Smooth muscle cell (in vitro differentiated cells): ENCODE results near the gene STK39. TPM values are rescaled to one million over a fixed set of nuclear protein-coding genes. Genes with fewer than 3 reads are reported as not detected.
A peak's percentile ranks its signal among the peaks of the same experiment; 100 is the strongest.

Experiments
- DNase-seq: peaks from one replicate; lab custom pipeline; 2025; ENCODE audit not compliant: unreplicated experiment; lab: John Stamatoyannopoulos, UW
- H2AFZ ChIP-seq: fragments of 200-600 bp; sonication (generic); 2 replicates; pipeline ENCODE4 v1.6.0; 2016; ENCODE audit warnings: antibody characterized with exemption, low read depth, mild to moderate bottlenecking
- H3F3A ChIP-seq: fragments of 200-600 bp; sonication (generic); 2 replicates; pipeline ENCODE4 v1.6.0; 2017; ENCODE audit warnings: antibody characterized with exemption, low read depth
- H3K27ac ChIP-seq: fragments of 200-600 bp; sonication (generic); 2 replicates; pipeline ENCODE4 v1.5.1; 2016; ENCODE audit warnings: low read depth, mild to moderate bottlenecking
- H3K27me3 ChIP-seq: fragments of 200-600 bp; sonication (generic); 2 replicates; pipeline ENCODE4 v1.6.1; 2016; ENCODE audit warnings: low read depth, mild to moderate bottlenecking
- H3K36me3 ChIP-seq: fragments of 200-600 bp; sonication (generic); 2 replicates; pipeline ENCODE4 v1.5.1; 2016; ENCODE audit warnings: low read depth
- H3K4me1 ChIP-seq: fragments of 200-600 bp; sonication (generic); 2 replicates; pipeline ENCODE4 v1.5.1; 2016; ENCODE audit warnings: low read depth
- H3K4me2 ChIP-seq: fragments of 200-600 bp; sonication (generic); 2 replicates; pipeline ENCODE4 v1.6.0; 2016; ENCODE audit warnings: mild to moderate bottlenecking
- H3K4me3 ChIP-seq: fragments of 200-600 bp; sonication (generic); 2 replicates; pipeline ENCODE4 v1.5.1; 2016; ENCODE audit warnings: mild to moderate bottlenecking
- H3K79me2 ChIP-seq: fragments of 200-600 bp; sonication (generic); 2 replicates; pipeline ENCODE4 v1.6.0; 2016; ENCODE audit warnings: low read depth, mild to moderate bottlenecking
- H3K9ac ChIP-seq: fragments of 200-600 bp; sonication (generic); 2 replicates; pipeline ENCODE4 v1.6.0; 2016; ENCODE audit warnings: low read depth
- H3K9me3 ChIP-seq: fragments of 200-600 bp; sonication (generic); replicated peaks from 2 replicates; pipeline ENCODE4 v1.5.1; 2016; ENCODE audit warnings: low read depth
- H4K20me1 ChIP-seq: fragments of 200-600 bp; sonication (generic); 2 replicates; pipeline ENCODE4 v1.6.0; 2016; ENCODE audit warnings: low read depth
- CTCF ChIP-seq: fragments of 200-600 bp; sonication (generic); IDR thresholded peaks from 2 replicates; pipeline ENCODE4 v1.5.1; 2017; ENCODE audit warnings: borderline replicate concordance, mild to moderate bottlenecking, antibody characterized with exemption; ENCODE audit not compliant: insufficient read depth, poor library complexity, severe bottlenecking
- WGBS: methylation state at CpG from one replicate; pipeline ENCODE4 v1.1.7; 2016; ENCODE audit warnings: low lambda C conversion rate; 5-methylcytosine and 5-hydroxymethylcytosine counted together
- polyA plus RNA-seq: library from polyadenylated mRNA; unstranded; fragments of >200 nt; fragmentation: Nextera tagmentation; extraction: Ambion mirVana; gene quantifications from 2 replicates; pipeline ENCODE4 v1.2.1, GENCODE V29; 2016
- total RNA-seq: library from RNA; depleted of rRNA; stranded (reverse); fragments of >200 nt; gene quantifications from 2 replicates; pipeline ENCODE4 v1.2.3, GENCODE V29; 2014

The STK39 gene
- total and polyA plus RNA-seq, 2 experiments from 2014 or later, result 21.1 to 37.8 TPM

DNA sequence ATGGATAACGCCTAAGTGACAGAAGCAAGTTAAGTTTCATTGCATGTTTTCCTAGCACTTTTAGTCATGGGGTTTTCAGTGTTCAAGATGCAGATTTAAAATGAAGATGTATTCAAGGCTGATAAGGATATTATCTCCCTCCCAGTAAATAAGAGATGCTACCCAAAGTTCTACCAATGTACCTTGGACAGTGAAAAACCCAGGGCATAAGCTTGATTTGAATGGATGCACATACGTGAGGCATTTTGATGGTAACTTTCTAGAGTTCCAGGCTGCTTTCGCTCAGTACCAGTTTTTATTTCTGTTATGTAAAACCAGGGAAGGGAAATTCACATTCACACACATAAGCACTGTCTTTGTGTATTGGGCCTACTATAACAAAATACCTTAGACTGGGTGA is 90.3 kb downstream of the STK39 start:
- DNase-seq, result no peak
- WGBS, result 92% methylated on average over 3 of the region's 3 CpGs
- H3K27ac ChIP-seq, result peak overlapping the region; percentile 32

GRCh38 chr2:168156661-168157060 is 90.7 kb downstream of the STK39 start:
- Histone ChIP-seq H3K4me2 (peak overlapping the region; percentile 8), H3K4me1 (no peaks in the 10 kb centered on the region), H3K27me3 (no peaks in the 10 kb centered on the region), H3K4me3 (no peak overlapping the region), H3K79me2 (no peaks in the 10 kb centered on the region), H3K9me3 (no peaks in the 10 kb centered on the region), H2AFZ (no peak overlapping the region), H3F3A (peaks cover 6% of the 10 kb centered on the region), H3K9ac (no peak overlapping the region), H3K27ac (peak overlapping the region; percentile 32), H4K20me1 (peaks cover 25% of the 10 kb centered on the region), H3K36me3 (no peaks in the 10 kb centered on the region)
- WGBS, result 22% methylated on average over 5 of the region's 5 CpGs
- no peak for DNase-seq
- no peak for TF ChIP-seq CTCF

More for the DNA sequence above, 90.3 kb downstream of the STK39 start:
- Histone ChIP-seq H3K27me3 (no peaks in the 10 kb centered on the region), H2AFZ (no peak overlapping the region), H3K36me3 (no peaks in the 10 kb centered on the region), H3K9ac (no peak overlapping the region), H4K20me1 (peaks cover 25% of the 10 kb centered on the region), H3F3A (peaks cover 6% of the 10 kb centered on the region), H3K4me1 (no peaks in the 10 kb centered on the region), H3K9me3 (no peaks in the 10 kb centered on the region), H3K4me3 (no peak overlapping the region), H3K79me2 (no peaks in the 10 kb centered on the region), H3K4me2 (peak overlapping the region; percentile 4)
- TF ChIP-seq CTCF, result no peak

- Histone ChIP-seq H4K20me1 (peaks cover 25% of the 10 kb centered on the region), H3K9me3 (no peaks in the 10 kb centered on the region), H3K4me3 (no peak overlapping the region), H3K9ac (no peak overlapping the region), H3K4me2 (no peak overlapping the region), H3K27me3 (no peaks in the 10 kb centered on the region), H3K36me3 (no peaks in the 10 kb centered on the region), H3K4me1 (no peaks in the 10 kb centered on the region), H2AFZ (no peak overlapping the region), H3K27ac (no peak overlapping the region), H3K79me2 (no peaks in the 10 kb centered on the region), H3F3A (peaks cover 8% of the 10 kb centered on the region)
- TF ChIP-seq CTCF, result no peak
- DNase-seq, result no peak
- WGBS, result 94% methylated on average over 2 of the region's 2 CpGs
These were observed 91.7 kb downstream of the STK39 start for GRCh38 chr2:168155680-168156079.

GRCh38 chr2:168155046-168155445 is 92.3 kb downstream of the STK39 start:
- no peak for DNase-seq
- no peak overlapping the region for H2AFZ ChIP-seq
- peaks cover 25% of the 10 kb centered on the region for H4K20me1 ChIP-seq
- TF ChIP-seq CTCF, result no peak
- H3K9me3 ChIP-seq, result no peaks in the 10 kb centered on the region
- H3K79me2 ChIP-seq, result no peaks in the 10 kb centered on the region
- H3K4me3 ChIP-seq, result no peak overlapping the region
- H3F3A ChIP-seq, result peaks cover 15% of the 10 kb centered on the region
- no peak overlapping the region for H3K9ac ChIP-seq
- H3K4me1 ChIP-seq, result no peaks in the 10 kb centered on the region
- no peak overlapping the region for H3K27ac ChIP-seq
- no peak overlapping the region for H3K4me2 ChIP-seq
- 75% methylated on average over 3 of the region's 3 CpGs for WGBS
- no peaks in the 10 kb centered on the region for H3K27me3 ChIP-seq
- H3K36me3 ChIP-seq, result no peaks in the 10 kb centered on the region
